BJ (cell line): ENCODE data around the gene UGT1A9. TPM values are rescaled to one million over a fixed set of nuclear protein-coding genes. Genes with fewer than 3 reads are reported as not detected.

Source experiments
- CTCF ChIA-PET: fragments of 350-600 bp; formaldehyde crosslinking; extraction: SDS; loops from one replicate; lab custom pipeline; 2021; ENCODE audit warnings: antibody characterized with exemption, inconsistent platforms; lab: Yijun Ruan, JAX
- POLR2A ChIA-PET: fragments of 300-600 bp; sonication (Branson Sonifier 250); formaldehyde crosslinking; extraction: SDS; loops from one replicate; lab custom pipeline; 2021; ENCODE audit warnings: antibody characterized with exemption; lab: Charles Lee
- DNase-seq: peaks from one replicate; pipeline ENCODE4 v3.0.0-alpha.2; 2011; ENCODE audit warnings: low read depth
- H3K27me3 ChIP-seq: 2 replicates; pipeline ENCODE4 v1.6.0; 2011; ENCODE audit warnings: low read length; ENCODE audit not compliant: control insufficient read depth, insufficient read depth
- H3K36me3 ChIP-seq: 2 replicates; pipeline ENCODE4 v1.5.1; 2011; ENCODE audit warnings: low read length; ENCODE audit not compliant: control insufficient read depth, insufficient read depth
- H3K4me3 ChIP-seq: 2 replicates; pipeline ENCODE4 v1.5.1; 2011; ENCODE audit warnings: low read depth, mild to moderate bottlenecking, control low read depth, low read length
- CTCF ChIP-seq: IDR thresholded peaks from 2 replicates; pipeline ENCODE4 v1.5.1; 2011; ENCODE audit warnings: low read depth, mild to moderate bottlenecking, control low read depth, inconsistent platforms, low read length, moderate library complexity; ENCODE audit not compliant: insufficient read depth
- polyA plus RNA-seq: library from polyadenylated mRNA; depleted of rRNA; stranded (reverse); fragments of >200 nt; gene quantifications from 2 replicates; pipeline ENCODE4 v1.2.3, GENCODE V29; 2011

Gene UGT1A9
- polyA plus RNA-seq, 1 experiment = not detected

- H3K36me3 ChIP-seq = no peaks in the 10 kb centered on the region
- ChIA-PET CTCF (no interaction called here), POLR2A (no interaction called here)
- no peak overlapping the region for H3K4me3 ChIP-seq
- H3K27me3 ChIP-seq = no peaks in the 10 kb centered on the region
- no peak for TF ChIP-seq CTCF
- DNase-seq = no peak
These were observed 17.3 kb downstream of the UGT1A9 start for GRCh38 chr2:233689031-233689430.

- POLR2A ChIA-PET = no interaction called here
- TF ChIP-seq CTCF = no peak
- CTCF ChIA-PET = no interaction called here
- Histone ChIP-seq H3K36me3 (no peaks in the 10 kb centered on the region), H3K4me3 (no peak overlapping the region), H3K27me3 (no peaks in the 10 kb centered on the region)
- no peak for DNase-seq
These were observed 17.8 kb downstream of the UGT1A9 start for GRCh38 chr2:233689501-233689900.

- Histone ChIP-seq H3K4me3 (no peak overlapping the region), H3K27me3 (no peaks in the 10 kb centered on the region), H3K36me3 (no peaks in the 10 kb centered on the region)
- ChIA-PET POLR2A (no interaction called here), CTCF (interaction anchor here (1.8 kb wide), 1 partner anchor 10 kb away, joined by 6 read pairs; no protein-coding TSS in a partner anchor)
- DNase-seq = no peak
- TF ChIP-seq CTCF = no peak
These were observed 18.7 kb downstream of the UGT1A9 start for GRCh38 chr2:233690444-233690843.

GRCh38 chr2:233691443-233692433, 20.0 kb downstream of the UGT1A9 start:
- DNase-seq = no peak
- H3K27me3 ChIP-seq = no peaks in the 10 kb centered on the region
- CTCF ChIA-PET = interaction anchor here (1.8 kb wide), 1 partner anchor 11 kb away, joined by 6 read pairs; no protein-coding TSS in a partner anchor
- H3K4me3 ChIP-seq = no peak overlapping the region
- no peak for TF ChIP-seq CTCF
- no peaks in the 10 kb centered on the region for H3K36me3 ChIP-seq
- POLR2A ChIA-PET = no interaction called here

- H3K27me3 ChIP-seq = no peaks in the 10 kb centered on the region
- no peak for DNase-seq
- no peak within 1 kb of the TSS for H3K4me3 ChIP-seq
- POLR2A ChIA-PET = no interaction called here
- H3K36me3 ChIP-seq = no peaks in the 10 kb centered on the region
- CTCF ChIA-PET = interaction anchor here (1.1 kb wide), 1 partner anchor 20 kb away, joined by 3 read pairs; the partner anchor contains the start of gene UGT1A5
- TF ChIP-seq CTCF = no peak
These were observed 20.9 kb downstream of the UGT1A9 start, which contains the start of gene UGT1A6 for GRCh38 chr2:233692648-233693047. TSS of gene UGT1A6 (plus strand) at chr2:233692890. CDS start at chr2:233693005, 115 bp downstream.
